ENCODE measurements around the gene YIPF6.
A peak's percentile ranks its signal among the peaks of the same experiment; 100 is the strongest.

- TF ChIP-seq, protein P1, sequence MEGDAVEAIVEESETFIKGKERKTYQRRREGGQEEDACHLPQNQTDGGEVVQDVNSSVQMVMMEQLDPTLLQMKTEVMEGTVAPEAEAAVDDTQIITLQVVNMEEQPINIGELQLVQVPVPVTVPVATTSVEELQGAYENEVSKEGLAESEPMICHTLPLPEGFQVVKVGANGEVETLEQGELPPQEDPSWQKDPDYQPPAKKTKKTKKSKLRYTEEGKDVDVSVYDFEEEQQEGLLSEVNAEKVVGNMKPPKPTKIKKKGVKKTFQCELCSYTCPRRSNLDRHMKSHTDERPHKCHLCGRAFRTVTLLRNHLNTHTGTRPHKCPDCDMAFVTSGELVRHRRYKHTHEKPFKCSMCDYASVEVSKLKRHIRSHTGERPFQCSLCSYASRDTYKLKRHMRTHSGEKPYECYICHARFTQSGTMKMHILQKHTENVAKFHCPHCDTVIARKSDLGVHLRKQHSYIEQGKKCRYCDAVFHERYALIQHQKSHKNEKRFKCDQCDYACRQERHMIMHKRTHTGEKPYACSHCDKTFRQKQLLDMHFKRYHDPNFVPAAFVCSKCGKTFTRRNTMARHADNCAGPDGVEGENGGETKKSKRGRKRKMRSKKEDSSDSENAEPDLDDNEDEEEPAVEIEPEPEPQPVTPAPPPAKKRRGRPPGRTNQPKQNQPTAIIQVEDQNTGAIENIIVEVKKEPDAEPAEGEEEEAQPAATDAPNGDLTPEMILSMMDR (IDR thresholded peaks at IDR 0.05) = peak; percentile 75; the same call in 1 of the 2 replicates
- TF ChIP-seq POLR2AphosphoS5 (IDR thresholded peaks at IDR 0.05; ENCODE audit: low read depth, low read length) (no peak), REST (IDR thresholded peaks at IDR 0.05; ENCODE audit: insufficient read depth in 1 of 2, low read depth in 2 of 2, low read length in 1 of 2) (no peak)
These were observed 12.4 kb downstream of the YIPF6 start for GRCh38 chrX:68511255-68511654.
